ENCODE results near the gene SENP7.
"Not testable (repeated sequence)": the region's sequence is repeated elsewhere in the genome, so short reads cannot be mapped to it uniquely, and the experiment has no call there.

Gene SENP7

DNA sequence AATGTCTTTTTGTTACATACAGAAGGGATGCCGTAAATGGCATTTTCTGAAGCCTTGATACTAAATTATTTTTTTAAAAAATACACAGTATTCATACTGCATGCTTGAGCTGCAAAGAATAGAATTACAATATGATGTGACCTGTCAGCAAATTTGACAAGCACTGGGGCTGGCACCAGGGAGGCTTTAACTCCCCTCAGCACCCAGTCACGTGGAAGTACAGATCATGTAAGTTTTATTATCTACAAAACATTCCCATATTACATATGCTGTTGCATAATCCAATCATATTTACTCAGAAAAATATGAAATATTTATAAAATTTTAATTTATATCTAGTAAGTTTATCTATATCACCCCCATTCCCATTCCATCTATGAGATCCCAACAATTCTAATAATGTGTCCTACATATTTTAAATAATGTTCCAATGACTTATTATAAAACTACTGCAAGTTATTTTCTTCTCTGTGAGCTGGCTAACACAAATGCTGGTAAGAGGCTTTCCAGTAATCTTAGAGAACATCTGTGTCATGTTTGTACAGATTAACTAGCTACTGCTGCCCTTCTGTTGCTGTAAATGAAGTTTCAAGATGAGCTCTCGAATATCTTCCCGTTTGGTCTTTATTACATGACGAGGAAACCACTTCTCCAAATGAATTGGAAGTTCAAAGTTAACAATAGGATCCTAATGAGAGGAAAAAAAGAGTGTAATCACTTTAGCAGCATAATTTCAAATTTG is 187.4 kb downstream of the SENP7 start:
- DNase-seq (ENCODE audit: low read depth) = no peak
- H3K4me3 ChIP-seq (ENCODE audit: low read length) = no peak overlapping the region
- TF ChIP-seq, protein P1, sequence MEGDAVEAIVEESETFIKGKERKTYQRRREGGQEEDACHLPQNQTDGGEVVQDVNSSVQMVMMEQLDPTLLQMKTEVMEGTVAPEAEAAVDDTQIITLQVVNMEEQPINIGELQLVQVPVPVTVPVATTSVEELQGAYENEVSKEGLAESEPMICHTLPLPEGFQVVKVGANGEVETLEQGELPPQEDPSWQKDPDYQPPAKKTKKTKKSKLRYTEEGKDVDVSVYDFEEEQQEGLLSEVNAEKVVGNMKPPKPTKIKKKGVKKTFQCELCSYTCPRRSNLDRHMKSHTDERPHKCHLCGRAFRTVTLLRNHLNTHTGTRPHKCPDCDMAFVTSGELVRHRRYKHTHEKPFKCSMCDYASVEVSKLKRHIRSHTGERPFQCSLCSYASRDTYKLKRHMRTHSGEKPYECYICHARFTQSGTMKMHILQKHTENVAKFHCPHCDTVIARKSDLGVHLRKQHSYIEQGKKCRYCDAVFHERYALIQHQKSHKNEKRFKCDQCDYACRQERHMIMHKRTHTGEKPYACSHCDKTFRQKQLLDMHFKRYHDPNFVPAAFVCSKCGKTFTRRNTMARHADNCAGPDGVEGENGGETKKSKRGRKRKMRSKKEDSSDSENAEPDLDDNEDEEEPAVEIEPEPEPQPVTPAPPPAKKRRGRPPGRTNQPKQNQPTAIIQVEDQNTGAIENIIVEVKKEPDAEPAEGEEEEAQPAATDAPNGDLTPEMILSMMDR (conservative IDR thresholded peaks at IDR 0.05; ENCODE audit: low read depth, low read length) = no peak

DNA sequence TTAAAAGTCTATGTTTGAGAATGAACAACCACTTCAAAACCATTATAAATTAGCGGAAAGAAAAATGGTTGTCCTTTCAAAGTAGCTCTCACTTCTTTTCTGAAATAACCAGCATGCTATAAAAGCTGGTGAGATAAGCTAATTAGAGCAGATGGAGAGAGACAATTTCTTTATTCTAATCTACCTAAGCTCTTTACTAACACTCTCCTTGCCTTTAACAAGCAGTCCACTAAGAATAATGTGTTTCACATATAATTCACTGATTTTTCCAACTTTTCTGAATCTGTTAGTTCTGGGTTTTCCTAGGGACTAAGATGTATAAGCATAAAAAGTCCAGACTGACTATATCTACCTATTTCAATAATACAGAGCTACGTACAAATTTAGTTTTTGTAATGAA is 192.5 kb downstream of the SENP7 start, which contains the start of gene IMPG2:
Gene IMPG2 (minus strand): TSS at position 101 of the 400 bp plus-strand sequence. CDS start 203 bp downstream, outside the sequence.
- TF ChIP-seq, protein P1 (conservative IDR thresholded peaks at IDR 0.05; ENCODE audit: low read depth, low read length) = no peak

DNA sequence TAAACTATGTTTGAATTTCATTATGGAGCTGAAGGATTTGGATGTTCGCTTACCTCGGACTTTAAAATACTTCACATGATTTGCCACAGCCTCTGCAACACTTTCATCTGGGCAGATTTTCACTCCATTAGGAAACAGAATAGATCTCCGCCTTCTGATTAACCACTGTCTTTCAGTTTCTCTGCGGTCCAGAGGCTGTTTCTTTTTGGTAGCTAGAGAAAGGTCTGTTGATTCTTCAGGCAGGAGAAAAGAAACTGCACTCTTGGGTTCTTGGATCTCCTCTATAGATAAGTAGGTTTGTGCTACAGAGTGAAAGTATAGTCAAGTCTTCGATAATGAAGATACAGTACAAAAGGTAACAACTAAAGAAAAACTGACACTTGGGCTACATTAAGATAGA is 193.5 kb downstream of the SENP7 start:
- TF ChIP-seq, protein P1 (conservative IDR thresholded peaks at IDR 0.05; ENCODE audit: low read depth, low read length) = no peak
- no peak for DNase-seq (ENCODE audit: low read depth)
- no peak overlapping the region for H3K4me3 ChIP-seq (ENCODE audit: low read length)

More for the DNA sequence above, 192.5 kb downstream of the SENP7 start, which contains the start of gene IMPG2:
- no peak for DNase-seq (ENCODE audit: low read depth)
- H3K4me3 ChIP-seq (ENCODE audit: low read length) = no peak within 1 kb of the TSS

DNA sequence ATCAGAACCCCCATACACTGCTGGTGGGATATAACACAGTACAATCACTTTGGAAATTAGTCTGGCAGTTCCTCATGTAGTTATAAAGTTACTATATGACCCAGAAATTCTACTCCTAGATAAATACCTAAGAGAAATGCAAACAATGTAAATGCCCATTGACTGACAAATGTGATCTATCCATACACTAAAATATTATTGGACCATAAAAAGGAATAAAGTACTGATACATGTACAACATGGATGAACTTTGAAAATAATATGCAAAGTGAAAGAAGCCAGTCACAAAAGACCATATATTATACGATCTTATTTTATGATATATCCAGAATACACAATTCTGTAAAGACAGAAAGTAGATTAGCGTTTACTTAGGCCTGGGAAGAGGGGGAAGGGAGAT is 200.5 kb downstream of the SENP7 start:
- no peak overlapping the region for H3K4me3 ChIP-seq (ENCODE audit: low read length)
- TF ChIP-seq, protein P1 (conservative IDR thresholded peaks at IDR 0.05; ENCODE audit: low read depth, low read length) = no peak
- DNase-seq (ENCODE audit: low read depth) = no peak

DNA sequence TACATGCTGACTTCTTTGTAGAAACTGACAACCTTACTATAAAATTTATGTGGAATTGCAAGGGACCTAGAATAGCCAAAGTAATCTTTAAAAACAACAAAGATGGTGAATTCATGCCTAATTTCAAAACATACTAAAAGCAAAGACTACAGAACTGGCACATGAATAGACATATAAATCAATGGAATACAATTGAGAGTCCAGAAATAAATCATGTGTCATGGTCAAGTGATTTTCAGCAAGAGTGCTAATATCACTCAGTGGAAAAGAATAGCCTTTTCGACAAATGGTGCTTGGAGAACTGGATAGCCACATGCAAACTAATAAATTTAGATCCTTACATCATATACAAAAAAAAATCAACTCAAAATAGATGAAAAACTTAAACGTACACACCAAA is 201.3 kb downstream of the SENP7 start:
- H3K4me3 ChIP-seq (ENCODE audit: low read length) = no peak overlapping the region
- TF ChIP-seq, protein P1 (conservative IDR thresholded peaks at IDR 0.05; ENCODE audit: low read depth, low read length) = no peak

DNA sequence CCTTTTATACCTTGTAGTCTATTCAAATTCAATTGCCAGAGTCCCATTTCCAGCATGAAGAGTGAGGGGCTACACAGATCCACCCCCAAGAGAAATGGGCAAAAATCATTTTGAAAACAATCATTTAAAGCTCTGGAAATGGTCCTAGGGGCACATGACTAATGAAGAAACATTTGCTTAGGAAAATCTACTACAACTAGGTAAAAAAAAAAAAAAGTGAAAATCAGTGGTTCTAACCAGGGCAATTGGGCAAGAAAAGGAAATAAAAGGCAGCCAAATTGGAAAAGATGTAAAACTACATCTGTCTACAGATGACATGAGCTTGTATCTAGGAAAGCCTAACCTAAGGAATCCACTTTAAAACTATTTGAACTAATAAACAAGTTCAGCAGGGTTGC is 202.0 kb downstream of the SENP7 start:
- no peak for DNase-seq (ENCODE audit: low read depth)
- TF ChIP-seq, protein P1 (conservative IDR thresholded peaks at IDR 0.05; ENCODE audit: low read depth, low read length) = no peak
- no peak overlapping the region for H3K4me3 ChIP-seq (ENCODE audit: low read length)

More for the DNA sequence above, 201.3 kb downstream of the SENP7 start:
- DNase-seq (ENCODE audit: low read depth) = no peak

DNA sequence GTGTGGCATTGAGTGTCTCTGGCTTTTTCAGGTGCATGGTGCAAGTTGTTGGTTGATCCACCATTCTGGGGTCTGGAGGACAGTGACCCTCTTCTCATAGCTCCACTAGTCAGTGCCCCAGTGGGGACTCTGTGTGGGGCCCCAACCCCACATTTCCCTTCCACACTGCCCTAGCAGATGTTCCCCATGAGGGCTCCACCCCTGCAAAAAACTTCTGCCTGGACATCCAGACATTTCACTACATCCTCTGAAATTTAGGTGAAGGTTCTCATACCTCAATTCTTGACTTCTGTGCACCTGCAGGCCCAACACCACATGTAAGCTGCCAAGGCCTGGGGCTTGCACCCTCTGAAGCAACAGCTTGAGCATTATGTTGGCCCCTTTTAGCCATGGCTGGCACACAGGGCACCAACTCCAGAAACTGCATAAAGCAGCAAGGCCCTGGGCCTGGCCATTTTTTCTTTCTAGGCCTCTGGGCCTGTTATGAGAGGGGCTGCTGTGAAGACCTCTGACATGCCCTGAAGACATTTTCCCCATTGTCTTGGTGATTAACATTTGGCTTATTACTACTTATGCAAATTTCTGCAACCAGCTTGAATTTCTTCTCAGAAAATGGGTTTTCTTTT is 204.8 kb downstream of the SENP7 start:
- not testable (repeated sequence) for DNase-seq (ENCODE audit: low read depth); H3K4me3 ChIP-seq (ENCODE audit: low read length)

Data from retinal pigment epithelial cell (primary cell).